Measurements from ENCODE around the gene TMEM165.

The TMEM165 gene

GRCh38 chr4:55398966-55399365 lies 3.2 kb downstream of the TMEM165 start:
- no peak for ATAC-seq (ENCODE audit: low read depth)
- peak overlapping the region; percentile 88 for H3K4me3 ChIP-seq (ENCODE audit: severe bottlenecking)
- H3K27me3 ChIP-seq (ENCODE audit: insufficient read depth, poor library complexity, severe bottlenecking), result no peaks in the 10 kb centered on the region
- no peak for TF ChIP-seq CTCF (IDR thresholded peaks at IDR 0.05; ENCODE audit: poor library complexity, severe bottlenecking)
- H3K4me1 ChIP-seq (ENCODE audit: insufficient read depth, poor library complexity, severe bottlenecking), result peaks cover 15% of the 10 kb centered on the region
- peaks cover 56% of the 10 kb centered on the region for H3K36me3 ChIP-seq (ENCODE audit: low read depth)
- DNase-seq (ENCODE audit: low spot score), result no peak
- H3K9me3 ChIP-seq (ENCODE audit: severe bottlenecking), result peaks cover 2% of the 10 kb centered on the region
- peak overlapping the region; percentile 82 for H3K27ac ChIP-seq (ENCODE audit: poor library complexity, severe bottlenecking)

GRCh38 chr4:55399581-55399980 lies 3.8 kb downstream of the TMEM165 start:
- H3K4me3 ChIP-seq (ENCODE audit: severe bottlenecking), result no peak overlapping the region
- no peak overlapping the region for H3K27ac ChIP-seq (ENCODE audit: poor library complexity, severe bottlenecking)
- H3K9me3 ChIP-seq (ENCODE audit: severe bottlenecking), result peaks cover 2% of the 10 kb centered on the region
- H3K27me3 ChIP-seq (ENCODE audit: insufficient read depth, poor library complexity, severe bottlenecking), result no peaks in the 10 kb centered on the region
- H3K4me1 ChIP-seq (ENCODE audit: insufficient read depth, poor library complexity, severe bottlenecking), result peaks cover 15% of the 10 kb centered on the region
- peaks cover 62% of the 10 kb centered on the region for H3K36me3 ChIP-seq (ENCODE audit: low read depth)
- DNase-seq (ENCODE audit: low spot score) (no peak), ATAC-seq (ENCODE audit: low read depth) (no peak)
- TF ChIP-seq CTCF (IDR thresholded peaks at IDR 0.05; ENCODE audit: poor library complexity, severe bottlenecking), result no peak

GRCh38 chr4:55405073-55405472 lies 9.3 kb downstream of the TMEM165 start:
- TF ChIP-seq CTCF (IDR thresholded peaks at IDR 0.05; ENCODE audit: poor library complexity, severe bottlenecking), result no peak
- no peaks in the 10 kb centered on the region for H3K9me3 ChIP-seq (ENCODE audit: severe bottlenecking)
- peaks cover 88% of the 10 kb centered on the region for H3K36me3 ChIP-seq (ENCODE audit: low read depth)
- no peak for ATAC-seq (ENCODE audit: low read depth)
- no peaks in the 10 kb centered on the region for H3K27me3 ChIP-seq (ENCODE audit: insufficient read depth, poor library complexity, severe bottlenecking)
- H3K27ac ChIP-seq (ENCODE audit: poor library complexity, severe bottlenecking), result no peak overlapping the region
- no peaks in the 10 kb centered on the region for H3K4me1 ChIP-seq (ENCODE audit: insufficient read depth, poor library complexity, severe bottlenecking)
- H3K4me3 ChIP-seq (ENCODE audit: severe bottlenecking), result no peak overlapping the region
- no peak for DNase-seq (ENCODE audit: low spot score)

- peaks cover 88% of the 10 kb centered on the region for H3K36me3 ChIP-seq (ENCODE audit: low read depth)
These were observed 10.8 kb downstream of the TMEM165 start for GRCh38 chr4:55406545-55406944.

More at GRCh38 chr4:55406545-55406944, 10.8 kb downstream of the TMEM165 start:
- Histone ChIP-seq H3K9me3 (ENCODE audit: severe bottlenecking) (no peaks in the 10 kb centered on the region), H3K4me1 (ENCODE audit: insufficient read depth, poor library complexity, severe bottlenecking) (no peaks in the 10 kb centered on the region), H3K27me3 (ENCODE audit: insufficient read depth, poor library complexity, severe bottlenecking) (no peaks in the 10 kb centered on the region), H3K27ac (ENCODE audit: poor library complexity, severe bottlenecking) (no peak overlapping the region), H3K4me3 (ENCODE audit: severe bottlenecking) (no peak overlapping the region)
- ATAC-seq (ENCODE audit: low read depth), result no peak
- TF ChIP-seq CTCF (IDR thresholded peaks at IDR 0.05; ENCODE audit: poor library complexity, severe bottlenecking), result no peak
- no peak for DNase-seq (ENCODE audit: low spot score)
